Glutamatergic neuron (in vitro differentiated cells): ENCODE data around the gene RXFP2. TPM values are rescaled to one million over a fixed set of nuclear protein-coding genes. Genes with fewer than 3 reads are reported as not detected.

Experiments
- DNase-seq: peaks from one replicate; pipeline ENCODE4 v3.0.0; 2022
- H3K27ac Mint-ChIP-seq: one replicate; pipeline ENCODE4 v1.8.0; 2020; ENCODE audit warnings: mild to moderate bottlenecking, mixed read lengths, inconsistent platforms; ENCODE audit not compliant: unreplicated experiment
- H3K27me3 Mint-ChIP-seq: one replicate; pipeline ENCODE4 v1.8.0; 2020; ENCODE audit warnings: mild to moderate bottlenecking, moderate library complexity, mixed read lengths, inconsistent platforms; ENCODE audit not compliant: unreplicated experiment
- H3K36me3 Mint-ChIP-seq: one replicate; pipeline ENCODE4 v1.8.0; 2020; ENCODE audit warnings: mild to moderate bottlenecking, mixed read lengths, inconsistent platforms; ENCODE audit not compliant: unreplicated experiment
- H3K4me1 Mint-ChIP-seq: one replicate; pipeline ENCODE4 v1.8.0; 2020; ENCODE audit warnings: mild to moderate bottlenecking, low read depth, mixed read lengths, inconsistent platforms; ENCODE audit not compliant: unreplicated experiment
- H3K4me3 Mint-ChIP-seq: one replicate; pipeline ENCODE4 v1.8.0; 2020; ENCODE audit warnings: mild to moderate bottlenecking, mixed read lengths, inconsistent platforms; ENCODE audit not compliant: unreplicated experiment
- H3K9me3 Mint-ChIP-seq: one replicate; pipeline ENCODE4 v1.8.0; 2020; ENCODE audit warnings: mild to moderate bottlenecking, moderate library complexity, mixed read lengths, inconsistent platforms; ENCODE audit not compliant: unreplicated experiment
- CTCF ChIP-seq: fragments of 200-600 bp; sonication (generic); IDR thresholded peaks from one replicate; pipeline ENCODE4 v1.5.0; 2021; ENCODE audit not compliant: partially characterized antibody, unreplicated experiment
- total RNA-seq: library from RNA; stranded (reverse); fragmentation: NEBNext Ultra II Directional; extraction: Animal tissue kit (Norgen Biotek cat#: 25700); gene quantifications from one replicate; pipeline ENCODE4 v1.2.1, GENCODE V29; 2021; ENCODE audit not compliant: unreplicated experiment

The RXFP2 gene
- total RNA-seq, 1 donor from 2014 or later, result not detected

GRCh38 chr13:31733066-31733465, 6.3 kb upstream of the RXFP2 start:
- no peak for DNase-seq
- no peaks in the 10 kb centered on the region for H3K9me3 Mint-ChIP-seq
- no peaks in the 10 kb centered on the region for H3K4me1 Mint-ChIP-seq
- no peaks in the 10 kb centered on the region for H3K36me3 Mint-ChIP-seq
- no peak overlapping the region for H3K4me3 Mint-ChIP-seq
- H3K27me3 Mint-ChIP-seq, result no peaks in the 10 kb centered on the region
- TF ChIP-seq CTCF, result no peak
- H3K27ac Mint-ChIP-seq, result no peak overlapping the region

GRCh38 chr13:31733647-31734046, 5.7 kb upstream of the RXFP2 start:
- H3K27me3 Mint-ChIP-seq, result no peaks in the 10 kb centered on the region
- H3K36me3 Mint-ChIP-seq, result no peaks in the 10 kb centered on the region

GRCh38 chr13:31742097-31742734, 2.9 kb downstream of the RXFP2 start:
- no peaks in the 10 kb centered on the region for H3K36me3 Mint-ChIP-seq
- H3K27ac Mint-ChIP-seq, result no peak overlapping the region
- no peak overlapping the region for H3K4me3 Mint-ChIP-seq
- peak; percentile 100 for TF ChIP-seq CTCF
- H3K4me1 Mint-ChIP-seq, result peaks cover 2% of the 10 kb centered on the region
- no peaks in the 10 kb centered on the region for H3K9me3 Mint-ChIP-seq
- H3K27me3 Mint-ChIP-seq, result no peaks in the 10 kb centered on the region
- peak; percentile 73 for DNase-seq

More at GRCh38 chr13:31733647-31734046, 5.7 kb upstream of the RXFP2 start:
- no peaks in the 10 kb centered on the region for H3K9me3 Mint-ChIP-seq
- DNase-seq, result no peak
- no peak overlapping the region for H3K27ac Mint-ChIP-seq
- H3K4me3 Mint-ChIP-seq, result no peak overlapping the region
- no peaks in the 10 kb centered on the region for H3K4me1 Mint-ChIP-seq
- TF ChIP-seq CTCF, result no peak

GRCh38 chr13:31747291-31747690, 8.0 kb downstream of the RXFP2 start:
- Mint-ChIP-seq H3K4me1 (peaks cover under 1% of the 10 kb centered on the region), H3K9me3 (no peaks in the 10 kb centered on the region), H3K27me3 (no peaks in the 10 kb centered on the region), H3K27ac (no peak overlapping the region), H3K4me3 (no peak overlapping the region), H3K36me3 (no peaks in the 10 kb centered on the region)
- no peak for DNase-seq
- no peak for TF ChIP-seq CTCF

GRCh38 chr13:31747966-31748365, 8.6 kb downstream of the RXFP2 start:
- H3K4me1 Mint-ChIP-seq, result no peaks in the 10 kb centered on the region
- no peak overlapping the region for H3K4me3 Mint-ChIP-seq
- no peak for TF ChIP-seq CTCF
- H3K27me3 Mint-ChIP-seq, result no peaks in the 10 kb centered on the region
- no peak for DNase-seq
- H3K27ac Mint-ChIP-seq, result no peak overlapping the region
- H3K9me3 Mint-ChIP-seq, result no peaks in the 10 kb centered on the region
- H3K36me3 Mint-ChIP-seq, result no peaks in the 10 kb centered on the region
